Measurements from ENCODE around the gene NOVA1.

Gene NOVA1

DNA sequence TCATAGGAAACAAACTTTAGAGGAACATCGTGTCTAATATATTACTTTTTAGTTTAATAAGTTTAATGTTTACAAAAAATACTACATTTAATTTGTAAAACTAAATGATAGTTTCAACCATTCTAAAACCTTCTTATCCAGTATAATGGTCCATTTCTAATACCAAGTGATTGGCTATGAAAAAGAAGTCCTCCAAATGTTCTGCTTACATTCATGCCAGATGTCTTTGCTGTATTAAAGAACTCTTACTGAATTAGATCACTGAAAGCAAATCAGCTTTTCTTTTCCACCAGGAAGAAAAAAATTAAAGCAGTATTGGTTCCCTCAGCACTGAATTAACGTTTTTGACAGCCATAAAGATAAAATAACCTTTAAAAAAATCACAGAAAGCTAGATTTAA lies 3.7 kb downstream of the NOVA1 start:
- FAIRE-seq, result no peak
- DNase-seq (ENCODE audit: insufficient read length, low spot score), result no peak

GRCh38 chr14:26593357-26593756 lies 4.5 kb downstream of the NOVA1 start:
- FAIRE-seq, result no peak

GRCh38 chr14:26589925-26590324 lies 7.9 kb downstream of the NOVA1 start:
- FAIRE-seq (no peak), DNase-seq (ENCODE audit: insufficient read length, low spot score) (no peak)

More at GRCh38 chr14:26593357-26593756, 4.5 kb downstream of the NOVA1 start:
- no peak for DNase-seq (ENCODE audit: insufficient read length, low spot score)

- no peak for DNase-seq (ENCODE audit: insufficient read length, low spot score)
- no peak for FAIRE-seq
Measured at GRCh38 chr14:26577711-26578110, 20.1 kb downstream of the NOVA1 start.

- no peak for FAIRE-seq
- DNase-seq (ENCODE audit: insufficient read length, low spot score), result no peak
Measured at GRCh38 chr14:26554069-26554772, 43.6 kb downstream of the NOVA1 start.

DNA sequence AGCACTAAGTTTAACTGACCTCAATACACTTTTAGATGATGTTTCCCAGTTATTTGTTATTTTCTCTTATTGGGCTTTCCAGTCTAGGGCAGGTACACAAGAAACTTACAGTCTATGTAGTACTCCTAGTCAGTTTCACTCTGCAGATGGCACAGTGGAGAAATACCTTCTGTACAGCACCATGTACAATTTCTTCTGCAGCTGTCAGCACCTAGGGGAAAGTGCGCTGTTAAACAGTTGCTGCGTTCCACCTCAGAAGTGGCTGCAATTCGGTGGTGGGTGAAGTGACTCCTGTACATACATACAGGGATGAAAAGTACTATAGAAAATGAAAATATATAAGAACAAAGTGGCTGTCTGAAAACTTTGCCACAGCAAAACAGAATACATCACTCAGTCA lies 48.3 kb downstream of the NOVA1 start:
- DNase-seq (ENCODE audit: insufficient read length, low spot score) (no peak), FAIRE-seq (no peak)

DNA sequence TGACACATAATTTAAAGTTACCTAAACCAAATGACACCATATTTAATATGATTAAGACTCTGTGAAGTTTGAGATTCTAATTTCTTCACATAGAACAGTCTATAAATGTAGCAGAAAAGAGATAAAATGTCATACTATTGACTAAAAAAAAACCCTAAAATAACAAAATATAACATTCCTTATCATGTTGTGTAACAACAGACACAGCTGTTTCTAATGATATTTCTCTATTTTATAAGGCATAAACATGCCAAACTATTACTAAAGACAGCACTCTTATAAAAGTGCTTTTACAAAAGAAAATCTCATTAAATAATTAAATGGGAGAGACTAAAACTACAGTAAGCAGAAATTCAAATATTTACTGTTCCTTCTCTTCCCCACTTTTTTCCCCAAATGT lies 49.4 kb downstream of the NOVA1 start:
- DNase-seq (ENCODE audit: insufficient read length, low spot score), result no peak
- no peak for FAIRE-seq

- no peak for DNase-seq (ENCODE audit: insufficient read length, low spot score)
- no peak for FAIRE-seq
Measured at GRCh38 chr14:26538176-26538575, 59.7 kb downstream of the NOVA1 start.

DNA sequence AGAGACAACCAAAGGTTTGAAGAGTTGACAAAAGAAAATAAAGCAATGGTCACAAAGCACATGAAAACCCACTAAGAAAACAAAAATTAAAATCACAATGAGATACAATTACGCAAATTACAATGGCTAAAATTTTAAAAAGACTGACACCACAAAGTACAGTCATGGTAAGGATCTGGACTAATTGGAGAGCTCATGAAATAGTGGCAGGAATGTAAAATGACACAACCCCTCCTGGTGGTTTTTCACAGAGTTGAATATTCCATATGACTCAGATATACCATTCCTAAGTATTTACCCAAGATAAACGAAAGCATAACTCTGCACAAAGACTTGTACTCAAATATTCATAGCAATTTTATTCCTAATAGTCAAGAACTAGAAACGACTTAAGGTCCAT lies 65.9 kb downstream of the NOVA1 start:
- FAIRE-seq (no peak), DNase-seq (ENCODE audit: insufficient read length, low spot score) (no peak)

GRCh38 chr14:26528415-26529182 lies 69.2 kb downstream of the NOVA1 start:
- FAIRE-seq (no peak), DNase-seq (ENCODE audit: insufficient read length, low spot score) (no peak)

- FAIRE-seq, result no peak
- DNase-seq (ENCODE audit: insufficient read length, low spot score), result no peak
Measured at GRCh38 chr14:26527095-26527494, 70.7 kb downstream of the NOVA1 start.

- no peak for FAIRE-seq
Measured at GRCh38 chr14:26526137-26526536, 71.7 kb downstream of the NOVA1 start.

DNA sequence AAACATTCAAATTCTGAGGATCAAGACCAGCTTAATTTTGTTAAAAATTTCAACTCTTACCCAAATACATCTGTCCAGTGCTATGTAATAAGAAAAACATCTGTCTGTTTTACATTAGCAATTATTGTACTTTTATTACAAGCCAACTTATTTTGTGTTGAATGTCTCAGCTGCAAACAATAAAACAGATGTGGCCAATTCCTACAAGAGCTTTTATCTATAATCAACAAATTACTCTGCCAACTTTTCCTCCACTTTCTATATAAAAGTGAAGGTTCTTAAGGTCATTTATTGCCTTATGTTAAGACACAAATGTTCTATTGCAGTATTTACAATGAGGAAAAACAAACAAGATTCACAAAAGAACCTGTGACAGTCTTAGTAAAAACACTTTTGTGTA lies 72.7 kb downstream of the NOVA1 start:
- FAIRE-seq (no peak), DNase-seq (ENCODE audit: insufficient read length, low spot score) (no peak)

More at GRCh38 chr14:26526137-26526536, 71.7 kb downstream of the NOVA1 start:
- DNase-seq (ENCODE audit: insufficient read length, low spot score), result no peak

GRCh38 chr14:26522967-26523366 lies 74.9 kb downstream of the NOVA1 start:
- DNase-seq (ENCODE audit: insufficient read length, low spot score) (no peak), FAIRE-seq (no peak)

GRCh38 chr14:26517771-26518170 lies 80.1 kb downstream of the NOVA1 start:
- FAIRE-seq (no peak), DNase-seq (ENCODE audit: insufficient read length, low spot score) (no peak)

DNA sequence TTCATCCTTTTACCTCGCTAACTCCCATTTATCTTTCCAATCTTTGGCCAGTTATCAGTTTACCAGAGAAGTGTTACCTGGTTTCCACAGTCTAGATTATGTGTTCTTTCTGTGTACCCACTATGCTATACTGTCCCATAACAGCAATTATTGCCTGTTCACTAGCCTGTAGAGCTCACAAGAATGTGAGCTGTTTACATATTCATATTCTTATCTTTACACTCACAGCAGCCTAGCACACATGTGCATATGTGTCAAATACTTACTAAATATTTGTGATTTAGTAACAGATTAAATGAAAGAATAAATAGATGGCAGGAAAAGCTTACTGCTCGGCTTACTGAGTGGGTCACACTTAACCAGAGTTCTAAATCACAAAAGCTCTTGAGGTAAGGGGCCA lies 97.8 kb downstream of the NOVA1 start:
- DNase-seq (ENCODE audit: insufficient read length, low spot score) (no peak), FAIRE-seq (no peak)

- no peak for FAIRE-seq
- no peak for DNase-seq (ENCODE audit: insufficient read length, low spot score)
Measured at GRCh38 chr14:26499546-26499945, 98.3 kb downstream of the NOVA1 start.

- FAIRE-seq (no peak), DNase-seq (ENCODE audit: insufficient read length, low spot score) (no peak)
Measured at GRCh38 chr14:26486922-26487321, 110.9 kb downstream of the NOVA1 start.

- DNase-seq (ENCODE audit: insufficient read length, low spot score) (no peak), FAIRE-seq (no peak)
Measured at GRCh38 chr14:26484562-26484961, 113.3 kb downstream of the NOVA1 start.

DNA sequence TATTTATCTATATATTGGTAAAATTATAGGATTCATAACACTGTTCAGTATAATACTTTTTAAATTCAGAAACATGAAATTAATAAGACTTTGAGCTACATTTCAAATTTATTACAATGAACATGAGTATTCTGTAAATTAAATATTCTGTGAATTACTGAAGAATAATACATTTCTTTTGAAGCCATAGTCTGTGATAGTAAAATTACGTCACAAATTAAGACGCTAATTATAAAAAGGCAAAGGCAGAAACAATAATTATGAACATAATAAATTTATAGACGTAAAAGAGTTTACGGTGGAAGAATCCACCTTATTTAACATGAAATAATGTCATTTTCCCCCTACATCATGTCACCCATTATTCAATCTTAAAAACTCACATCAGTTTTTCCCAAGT lies 118.9 kb downstream of the NOVA1 start:
- FAIRE-seq (no peak), DNase-seq (ENCODE audit: insufficient read length, low spot score) (no peak)

GRCh38 chr14:26466862-26467261 lies 131.0 kb downstream of the NOVA1 start:
- no peak for FAIRE-seq

DNA sequence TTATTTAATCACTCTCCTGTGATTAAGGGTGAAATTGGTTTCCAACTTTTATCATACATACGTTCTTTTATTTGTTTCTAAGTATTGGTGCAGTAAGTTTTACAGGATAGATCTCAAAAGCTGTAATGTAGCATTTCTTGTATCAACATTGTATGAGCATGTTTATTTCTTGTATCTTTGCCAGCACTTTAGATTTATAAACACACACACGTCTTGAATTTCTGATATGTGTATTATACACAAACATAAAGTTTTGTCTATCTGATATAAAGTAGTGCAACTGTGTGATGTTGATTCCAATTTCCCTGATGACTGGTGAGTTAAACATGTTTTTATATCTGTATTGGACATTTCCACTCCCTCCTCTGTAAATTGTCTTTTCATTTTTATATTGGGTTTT lies 134.7 kb downstream of the NOVA1 start:
- FAIRE-seq (no peak), DNase-seq (ENCODE audit: insufficient read length, low spot score) (no peak)

More at GRCh38 chr14:26466862-26467261, 131.0 kb downstream of the NOVA1 start:
- DNase-seq (ENCODE audit: insufficient read length, low spot score), result no peak

All from GM19239 (cell line).